Measurements from ENCODE around the gene DNAH11.

DNA sequence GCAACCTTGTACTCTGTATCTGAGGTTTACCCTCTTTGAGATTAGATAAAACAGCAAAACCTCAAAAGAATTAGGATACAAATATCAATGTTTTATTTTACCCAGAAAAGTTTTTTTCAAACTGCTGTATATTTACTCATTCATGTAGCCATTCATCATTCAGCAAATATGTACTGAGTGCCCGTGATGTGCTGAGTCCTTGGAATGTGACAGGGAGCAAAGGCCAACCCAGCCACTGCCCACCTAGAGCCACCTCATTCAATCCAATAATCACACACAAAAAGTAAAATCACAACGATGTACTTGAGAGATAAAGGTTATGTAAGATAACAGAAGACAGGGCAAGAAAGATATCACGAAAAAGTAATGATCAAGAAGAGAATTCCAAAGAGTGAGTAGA is 215.4 kb downstream of the DNAH11 start:
- TF ChIP-seq CTCF (conservative IDR thresholded peaks at IDR 0.05 in 1 of 2, IDR thresholded peaks at IDR 0.05 in 1 of 2; ENCODE audit: low read depth in 1 of 2, low read length in 2 of 2): no peak
- no peak for TF ChIP-seq EZH2 (IDR thresholded peaks at IDR 0.05; ENCODE audit: low read length, missing control alignments)

All from fibroblast of lung (primary cell).